GM10266 (cell line): ENCODE results near the gene RALGPS2.

Source experiments
- DNase-seq: peaks from one replicate; pipeline ENCODE4 v3.0.0; 2012; ENCODE audit errors: extremely low spot score
- CTCF ChIP-seq: IDR thresholded peaks from 2 replicates; pipeline ENCODE4 v1.5.1; 2012; ENCODE audit warnings: mild to moderate bottlenecking, low read depth; ENCODE audit not compliant: control insufficient read depth, insufficient read depth; ENCODE audit errors: missing control alignments

The RALGPS2 gene

GRCh38 chr1:178908358-178908757 is 183.3 kb downstream of the RALGPS2 start:
- DNase-seq: no peak
- no peak for TF ChIP-seq CTCF

- no peak for TF ChIP-seq CTCF
- no peak for DNase-seq
Observed at GRCh38 chr1:178910023-178910422, 185.0 kb downstream of the RALGPS2 start.

- DNase-seq: no peak
- TF ChIP-seq CTCF: no peak
Observed at GRCh38 chr1:178912597-178912996, 187.6 kb downstream of the RALGPS2 start.

GRCh38 chr1:178916448-178917174 is 191.6 kb downstream of the RALGPS2 start:
- no peak for DNase-seq
- no peak for TF ChIP-seq CTCF

GRCh38 chr1:178918308-178918707 is 193.3 kb downstream of the RALGPS2 start:
- no peak for DNase-seq
- no peak for TF ChIP-seq CTCF

GRCh38 chr1:178918955-178919354 is 193.9 kb downstream of the RALGPS2 start:
- TF ChIP-seq CTCF: no peak
- no peak for DNase-seq

GRCh38 chr1:178919581-178919980 is 194.5 kb downstream of the RALGPS2 start:
- no peak for TF ChIP-seq CTCF

More at GRCh38 chr1:178919581-178919980, 194.5 kb downstream of the RALGPS2 start:
- no peak for DNase-seq
